Esophagus muscularis mucosa (tissue), 4 donors: ENCODE measurements around the gene NECTIN4. TPM values are rescaled to one million over a fixed set of nuclear protein-coding genes. Genes with fewer than 3 reads are reported as not detected.
"Not testable (repeated sequence)": the region's sequence is repeated elsewhere in the genome, so short reads cannot be mapped to it uniquely, and the experiment has no call there.

ENCODE experiments used
- DNase-seq: peaks from one replicate; pipeline ENCODE4 v3.0.0-alpha.2; 2017; ENCODE audit errors: extremely low spot score
- H3K27ac ChIP-seq, 4 donors: fragments of 200-600 bp; sonication (generic); replicated peaks in 1 of 4; 1 replicate in 3 of 4; 2 replicates in 1 of 4; pipeline ENCODE4 v1.5.1; 2016 to 2019; ENCODE audit warnings: mild to moderate bottlenecking in 1 of 4
- H3K27me3 ChIP-seq, 4 donors: fragments of 200-600 bp; sonication (generic); one replicate each; pipeline versions ENCODE4 v1.5.1 to v1.6.0; 2016 to 2019
- H3K36me3 ChIP-seq, 4 donors: fragments of 200-600 bp; sonication (generic); one replicate each; pipeline ENCODE4 v1.5.1; 2016 to 2019
- H3K4me1 ChIP-seq, 4 donors: fragments of 200-600 bp; sonication (generic); one replicate each; pipeline ENCODE4 v1.5.1; 2016 to 2019
- H3K4me3 ChIP-seq, 4 donors: fragments of 200-600 bp; sonication (generic); 1 replicate in 2 of 4; 2 replicates in 2 of 4; pipeline ENCODE4 v1.5.1; 2016 to 2019; ENCODE audit warnings: mild to moderate bottlenecking in 4 of 4, moderate library complexity in 1 of 4
- H3K9me3 ChIP-seq, 4 donors: fragments of 200-600 bp; sonication (generic); 1 replicate in 3 of 4; 2 replicates in 1 of 4; pipeline ENCODE4 v1.5.1; 2016 to 2019
- EP300 ChIP-seq: sonication (generic); formaldehyde crosslinking; IDR thresholded peaks from one replicate; pipeline ENCODE4 v1.6.1; 2017; ENCODE audit warnings: antibody characterized with exemption
- POLR2A ChIP-seq: fragments of 450-650 bp; IDR thresholded peaks from one replicate; pipeline ENCODE4 v1.6.1; 2017; ENCODE audit warnings: antibody characterized with exemption, moderate library complexity, mild to moderate bottlenecking, low read depth
- POLR2AphosphoS5 ChIP-seq, 2 donors: sonication (generic); formaldehyde crosslinking; IDR thresholded peaks; one replicate each; pipeline ENCODE4 v1.6.1; 2017; ENCODE audit warnings: antibody characterized with exemption in 2 of 2
- WGBS: methylation state at CpG from one replicate; pipeline ENCODE4 v1.1.5; 2018; 5-methylcytosine and 5-hydroxymethylcytosine counted together
- intact Hi-C: fragments of 100-400 bp; cut with DNase I; formaldehyde crosslinking; loops from one replicate; pipeline ENCODE4 v1.15.1; 2023
- total RNA-seq, 4 donors: library from RNA; depleted of rRNA; stranded (reverse); fragments of >200 nt; gene quantifications; one replicate each; pipeline versions ENCODE4 v1.1.0 to v1.2.1, GENCODE V29; 2016
- TF ChIP-seq, protein P1 (sequence below), 3 experiments: fragments of 200-600 bp in 2 of 3; fragments of 450-650 bp in 1 of 3; sonication (generic) in 2 of 3; IDR thresholded peaks; one replicate each; pipeline ENCODE4 v1.5.1; 2017 to 2019; ENCODE audit warnings: antibody characterized with exemption in 3 of 3, mild to moderate bottlenecking in 2 of 3, moderate library complexity in 1 of 3

Gene NECTIN4
- total RNA-seq, 4 donors from 2014 or later, result not detected

DNA sequence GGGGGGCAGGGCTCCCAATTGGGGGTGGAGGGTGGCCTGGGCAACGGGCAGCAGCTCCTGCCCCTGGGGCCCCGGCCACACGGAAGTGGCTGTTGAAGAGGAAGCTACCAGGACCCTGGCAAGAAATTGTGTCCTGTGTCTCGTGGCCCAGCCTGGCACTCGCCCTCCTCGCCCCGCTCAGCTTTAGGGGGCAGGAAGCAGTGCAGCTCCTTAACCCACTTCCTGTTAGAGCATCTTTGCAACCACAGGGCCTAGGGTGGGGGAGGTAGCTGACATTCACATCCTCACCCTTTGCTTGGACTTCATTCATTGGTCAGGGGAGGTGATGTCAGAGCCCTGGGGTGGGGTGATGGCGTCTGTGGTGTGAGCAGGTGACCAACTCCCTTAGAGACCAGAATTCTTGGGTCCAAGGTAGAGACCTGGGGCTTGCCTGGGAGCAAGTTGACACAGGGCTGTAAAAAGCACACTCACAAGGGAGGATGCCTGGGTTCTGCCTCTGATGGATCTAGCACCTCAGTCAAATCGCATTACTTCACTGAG, 19.6 kb downstream of the NECTIN4 start, which contains the start of gene ARHGAP30:
Gene ARHGAP30, minus strand, starts transcription at position 161 of the 540 bp plus-strand sequence. CDS start 267 bp downstream, outside the sequence.
- WGBS, result 76% methylated on average over 9 of the region's 9 CpGs
- no peaks in the 10 kb centered on the region for H3K9me3 ChIP-seq
- peak within 1 kb of the TSS; percentile 38 to 53 (median 40) for H3K4me3 ChIP-seq
- intact Hi-C loops, result no loop called here
- H3K36me3 ChIP-seq, result no peaks in the 10 kb centered on the region
- no peak for DNase-seq
- TF ChIP-seq POLR2AphosphoS5 (IDR thresholded peaks at IDR 0.05) (peak; percentile 28 to 38), POLR2A (no peak)
- H3K4me1 ChIP-seq, result no peaks in the 10 kb centered on the region
- H3K27me3 ChIP-seq, result peaks cover 0 to 20% (median 0%) of the 10 kb centered on the region in 4 donors
- H3K27ac ChIP-seq, result peak within 1 kb of the TSS; percentile 31 to 58 (median 54)

DNA sequence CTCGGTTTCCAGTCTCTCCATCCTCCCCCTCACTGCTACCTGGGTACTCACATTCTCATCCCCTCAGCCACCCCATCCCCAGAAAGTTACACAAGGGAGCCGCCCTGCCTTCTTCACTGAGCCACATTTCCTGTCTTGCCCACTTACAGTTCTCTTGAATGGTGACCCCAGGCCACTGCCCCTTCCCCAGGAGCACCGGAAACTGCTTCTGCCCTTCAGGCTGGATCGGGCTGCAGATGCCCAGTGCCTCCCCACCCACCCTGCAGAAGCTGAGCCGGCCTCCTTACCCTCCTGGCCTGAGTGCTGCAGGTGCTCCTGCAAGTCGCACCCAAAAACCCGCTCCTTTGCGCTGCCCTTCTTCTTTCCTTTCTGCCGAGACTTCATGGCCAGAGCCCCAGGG, 20.1 kb downstream of the NECTIN4 start:
- WGBS, result 82% methylated on average over 9 of the region's 9 CpGs

DNA sequence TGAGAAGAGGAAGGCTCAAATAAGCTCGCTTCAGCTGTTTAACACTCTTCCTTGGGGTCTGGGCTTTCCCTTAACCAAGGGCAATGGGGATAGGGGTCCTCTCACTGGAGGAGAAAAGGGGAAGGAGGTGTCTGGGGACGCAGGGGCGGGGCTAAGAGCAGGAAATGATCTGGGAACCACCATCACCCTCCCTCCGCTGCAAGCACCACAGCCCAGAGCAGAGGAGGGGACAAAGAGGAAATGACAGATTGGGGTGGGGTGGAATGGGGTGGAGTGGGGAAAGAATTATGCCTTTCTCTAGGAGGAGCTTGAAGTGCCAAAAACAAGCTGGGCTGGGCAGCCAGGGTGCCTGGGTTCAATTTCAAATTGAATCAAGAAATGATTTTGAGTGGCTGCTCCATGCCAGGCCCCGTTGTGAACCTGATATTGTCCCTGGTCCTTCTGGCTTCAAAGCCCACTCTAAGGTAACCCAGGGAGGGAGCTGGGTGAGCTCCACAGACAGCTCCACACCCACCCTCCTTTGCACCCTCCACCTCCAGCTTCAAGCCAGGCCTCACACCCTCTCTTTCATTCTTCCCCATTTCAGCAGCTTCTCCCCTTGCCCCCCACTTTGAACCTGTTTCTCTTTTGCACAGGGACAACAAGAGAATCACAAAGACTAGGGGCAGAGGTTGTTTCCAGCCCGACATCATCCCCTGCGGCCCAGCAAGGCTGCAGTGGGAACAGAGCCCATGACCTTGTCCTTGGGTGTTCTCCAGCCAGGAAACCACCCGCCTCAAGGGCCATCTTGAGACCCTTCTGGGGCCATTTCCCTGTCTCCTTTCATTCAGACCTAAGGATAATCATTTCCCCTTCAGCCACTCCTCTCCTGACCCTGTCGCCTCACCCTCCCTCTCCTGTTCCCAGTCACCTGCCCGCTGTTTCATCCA, 20.8 kb downstream of the NECTIN4 start:
- H3K27me3 ChIP-seq, result peaks cover 0 to 21% (median 0%) of the 10 kb centered on the region in 4 donors
- H3K4me3 ChIP-seq, result peak overlapping the region; percentile 38 to 53 (median 40)
- H3K9me3 ChIP-seq, result no peaks in the 10 kb centered on the region
- H3K4me1 ChIP-seq, result no peaks in the 10 kb centered on the region
- 69% methylated on average over 10 of the region's 10 CpGs for WGBS
- intact Hi-C loops, result no loop called here
- no peak for DNase-seq
- H3K27ac ChIP-seq, result peak overlapping the region; percentile 31 to 58 (median 54)
- no peaks in the 10 kb centered on the region for H3K36me3 ChIP-seq
- TF ChIP-seq, protein P1, sequence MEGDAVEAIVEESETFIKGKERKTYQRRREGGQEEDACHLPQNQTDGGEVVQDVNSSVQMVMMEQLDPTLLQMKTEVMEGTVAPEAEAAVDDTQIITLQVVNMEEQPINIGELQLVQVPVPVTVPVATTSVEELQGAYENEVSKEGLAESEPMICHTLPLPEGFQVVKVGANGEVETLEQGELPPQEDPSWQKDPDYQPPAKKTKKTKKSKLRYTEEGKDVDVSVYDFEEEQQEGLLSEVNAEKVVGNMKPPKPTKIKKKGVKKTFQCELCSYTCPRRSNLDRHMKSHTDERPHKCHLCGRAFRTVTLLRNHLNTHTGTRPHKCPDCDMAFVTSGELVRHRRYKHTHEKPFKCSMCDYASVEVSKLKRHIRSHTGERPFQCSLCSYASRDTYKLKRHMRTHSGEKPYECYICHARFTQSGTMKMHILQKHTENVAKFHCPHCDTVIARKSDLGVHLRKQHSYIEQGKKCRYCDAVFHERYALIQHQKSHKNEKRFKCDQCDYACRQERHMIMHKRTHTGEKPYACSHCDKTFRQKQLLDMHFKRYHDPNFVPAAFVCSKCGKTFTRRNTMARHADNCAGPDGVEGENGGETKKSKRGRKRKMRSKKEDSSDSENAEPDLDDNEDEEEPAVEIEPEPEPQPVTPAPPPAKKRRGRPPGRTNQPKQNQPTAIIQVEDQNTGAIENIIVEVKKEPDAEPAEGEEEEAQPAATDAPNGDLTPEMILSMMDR (IDR thresholded peaks at IDR 0.05), result no peak
- TF ChIP-seq POLR2AphosphoS5 (IDR thresholded peaks at IDR 0.05), result no peak
- no peak for TF ChIP-seq POLR2A
- TF ChIP-seq EP300, result no peak

More for the DNA sequence above, 20.1 kb downstream of the NECTIN4 start:
- Histone ChIP-seq H3K27me3 (peaks cover 0 to 21% (median 0%) of the 10 kb centered on the region in 4 donors), H3K9me3 (no peaks in the 10 kb centered on the region), H3K4me1 (no peaks in the 10 kb centered on the region), H3K36me3 (no peaks in the 10 kb centered on the region), H3K4me3 (peak overlapping the region; percentile 38 to 53 (median 40)), H3K27ac (peak overlapping the region; percentile 31 to 58 (median 54))
- intact Hi-C loops, result no loop called here
- DNase-seq, result no peak
- TF ChIP-seq POLR2AphosphoS5 (IDR thresholded peaks at IDR 0.05), result no peak
- no peak for TF ChIP-seq POLR2A
- TF ChIP-seq, protein P1 (IDR thresholded peaks at IDR 0.05), result no peak
- TF ChIP-seq EP300, result no peak

DNA sequence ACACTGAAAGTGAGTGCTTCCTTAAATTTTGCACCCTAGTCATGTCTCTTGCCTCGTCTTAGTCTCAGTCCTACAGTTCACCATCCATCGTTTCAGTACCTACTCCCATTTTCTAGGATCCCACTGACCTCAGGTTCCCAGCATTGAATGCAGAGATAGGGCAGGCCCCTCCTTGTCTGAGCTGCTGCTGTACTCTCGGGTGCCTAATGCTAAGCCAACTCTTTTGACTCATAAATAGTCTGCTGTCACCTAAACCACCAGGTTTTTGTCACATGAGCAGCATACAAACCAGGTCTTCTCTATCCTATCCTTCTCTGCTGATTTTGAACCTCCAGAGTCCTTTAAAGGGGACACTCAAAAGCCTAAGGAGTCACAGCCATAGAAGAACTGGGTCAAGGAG, 22.7 kb downstream of the NECTIN4 start:
- Histone ChIP-seq H3K4me1 (no peaks in the 10 kb centered on the region), H3K27ac (no peak overlapping the region), H3K9me3 (no peaks in the 10 kb centered on the region), H3K27me3 (peaks cover 0 to 21% (median 0%) of the 10 kb centered on the region in 4 donors), H3K4me3 (no peak overlapping the region), H3K36me3 (no peaks in the 10 kb centered on the region)
- DNase-seq, result no peak
- intact Hi-C loops, result no loop called here
- 64% methylated on average over 3 of the region's 3 CpGs for WGBS
- TF ChIP-seq POLR2A (no peak), EP300 (no peak), POLR2AphosphoS5 (IDR thresholded peaks at IDR 0.05) (no peak)
- TF ChIP-seq, protein P1 (IDR thresholded peaks at IDR 0.05), result no peak

DNA sequence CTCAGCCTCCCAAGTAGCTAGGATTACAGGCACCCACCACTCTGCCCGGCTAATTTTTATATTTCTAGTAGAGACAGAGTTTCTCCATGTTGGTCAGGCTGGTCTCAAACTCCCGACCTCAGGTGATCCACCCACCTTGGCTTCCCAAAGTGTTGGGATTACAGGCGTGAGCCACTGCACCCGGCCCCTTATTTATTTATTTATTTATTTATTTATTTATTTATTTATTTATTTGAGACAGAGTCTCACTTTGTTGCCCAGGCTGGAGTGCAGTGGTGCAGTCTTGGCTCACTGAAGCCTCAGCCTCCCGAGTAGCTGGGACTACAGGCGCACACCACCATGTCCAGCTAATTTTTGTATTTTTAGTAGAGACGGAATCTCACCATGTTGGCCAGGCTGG, 23.7 kb downstream of the NECTIN4 start:
- H3K27me3 ChIP-seq, result peaks cover 0 to 21% (median 0%) of the 10 kb centered on the region in 4 donors
- WGBS, result 91% methylated on average over 7 of the region's 7 CpGs
- H3K36me3 ChIP-seq, H3K4me3 ChIP-seq, H3K27ac ChIP-seq, DNase-seq, H3K9me3 ChIP-seq, H3K4me1 ChIP-seq, intact Hi-C loops: not testable (repeated sequence)

DNA sequence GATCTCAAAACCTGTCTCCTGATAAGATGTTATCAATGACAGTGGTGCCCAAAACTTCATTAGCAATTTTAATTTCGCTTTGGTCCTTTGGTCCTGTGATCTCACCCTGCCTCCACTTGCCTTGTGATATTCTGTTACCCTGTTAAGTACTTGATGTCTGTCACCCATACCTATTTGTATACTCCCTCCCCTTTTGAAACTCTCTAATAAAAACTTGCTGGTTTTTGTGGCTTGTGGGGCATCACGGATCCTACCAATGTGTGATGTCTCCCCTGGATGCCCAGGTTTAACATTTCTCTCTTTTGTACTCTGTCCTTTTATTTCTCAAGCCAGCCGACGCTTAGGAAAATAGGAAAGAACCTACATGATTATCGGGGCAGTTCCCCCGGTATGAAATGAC, 25.4 kb downstream of the NECTIN4 start:
- H3K36me3 ChIP-seq, H3K4me1 ChIP-seq, H3K27ac ChIP-seq, intact Hi-C loops, H3K9me3 ChIP-seq, DNase-seq, H3K4me3 ChIP-seq: not testable (repeated sequence)
- 57% methylated on average over 6 of the region's 6 CpGs for whole genome bisulfite sequencing
- peaks cover 0 to 16% (median 0%) of the 10 kb centered on the region in 4 donors for H3K27me3 ChIP-seq
